ENCODE results near the gene PAK3. TPM values are rescaled to one million over a fixed set of nuclear protein-coding genes. Genes with fewer than 3 reads are reported as not detected.

Gene PAK3
- total RNA-seq, 1 experiment from 2014 or later = not detected

DNA sequence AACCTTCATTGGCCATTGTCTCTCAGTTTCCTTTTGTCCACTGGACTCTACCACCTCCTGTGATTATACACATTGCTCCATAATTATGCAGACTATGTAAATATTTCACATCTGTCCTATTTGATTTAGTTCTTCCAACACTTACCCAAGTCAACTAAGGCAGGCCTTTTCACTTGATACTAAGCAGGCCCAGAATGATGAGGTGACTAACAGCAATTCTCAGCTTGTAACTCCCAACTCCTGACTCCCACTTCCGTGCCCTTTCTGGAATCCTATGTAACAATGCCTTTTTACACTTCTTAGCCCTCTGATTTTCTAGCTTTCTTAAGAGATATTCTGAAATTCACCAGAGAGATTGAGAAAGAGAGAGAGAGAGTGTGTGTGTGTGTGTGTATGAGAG is 6.6 kb downstream of the PAK3 start:
- no peaks in the 10 kb centered on the region for H3K4me1 ChIP-seq (ENCODE audit: control insufficient read depth in 1 of 2, insufficient read depth in 2 of 2, low read length in 2 of 2)
- H3K27ac ChIP-seq (ENCODE audit: low read depth, low read length) = no peak overlapping the region
- no peaks in the 10 kb centered on the region for H3K27me3 ChIP-seq (ENCODE audit: insufficient read depth, low read length)
- RAD21 ChIA-PET (ENCODE audit: low non-redundant PET in 1 of 2, low total read pairs in 2 of 2, uncharacterized antibody in 2 of 2, unreplicated experiment in 2 of 2) = no interaction called here
- TF ChIP-seq YY1 (IDR thresholded peaks at IDR 0.05; ENCODE audit: extremely low read depth, insufficient replicate concordance, low read depth, low read length) = no peak
- no peak for TF ChIP-seq POLR2AphosphoS5 (IDR thresholded peaks at IDR 0.05; ENCODE audit: low read depth, low read length)
- TF ChIP-seq, protein P1, sequence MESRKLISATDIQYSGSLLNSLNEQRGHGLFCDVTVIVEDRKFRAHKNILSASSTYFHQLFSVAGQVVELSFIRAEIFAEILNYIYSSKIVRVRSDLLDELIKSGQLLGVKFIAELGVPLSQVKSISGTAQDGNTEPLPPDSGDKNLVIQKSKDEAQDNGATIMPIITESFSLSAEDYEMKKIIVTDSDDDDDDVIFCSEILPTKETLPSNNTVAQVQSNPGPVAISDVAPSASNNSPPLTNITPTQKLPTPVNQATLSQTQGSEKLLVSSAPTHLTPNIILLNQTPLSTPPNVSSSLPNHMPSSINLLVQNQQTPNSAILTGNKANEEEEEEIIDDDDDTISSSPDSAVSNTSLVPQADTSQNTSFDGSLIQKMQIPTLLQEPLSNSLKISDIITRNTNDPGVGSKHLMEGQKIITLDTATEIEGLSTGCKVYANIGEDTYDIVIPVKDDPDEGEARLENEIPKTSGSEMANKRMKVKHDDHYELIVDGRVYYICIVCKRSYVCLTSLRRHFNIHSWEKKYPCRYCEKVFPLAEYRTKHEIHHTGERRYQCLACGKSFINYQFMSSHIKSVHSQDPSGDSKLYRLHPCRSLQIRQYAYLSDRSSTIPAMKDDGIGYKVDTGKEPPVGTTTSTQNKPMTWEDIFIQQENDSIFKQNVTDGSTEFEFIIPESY (IDR thresholded peaks at IDR 0.05; ENCODE audit: extremely low read depth, insufficient replicate concordance, low read length) = no peak
- no peak for TF ChIP-seq SP1 (IDR thresholded peaks at IDR 0.05; ENCODE audit: low read depth)
- TF ChIP-seq ZFX (IDR thresholded peaks at IDR 0.05) = no peak
- TF ChIP-seq REST (IDR thresholded peaks at IDR 0.05; ENCODE audit: low read depth) = no peak
- TF ChIP-seq MAX (IDR thresholded peaks at IDR 0.05) = no peak
- no peak for TF ChIP-seq TCF7L2 (IDR thresholded peaks at IDR 0.05; ENCODE audit: borderline replicate concordance, extremely low read depth, insufficient read depth, insufficient read length)
- no peak for TF ChIP-seq SIN3A (IDR thresholded peaks at IDR 0.05; ENCODE audit: low read depth)
- TF ChIP-seq FOSL1 (IDR thresholded peaks at IDR 0.05; ENCODE audit: low read depth) = no peak
- TF ChIP-seq EZH2 (IDR thresholded peaks at IDR 0.05) = no peak
- TF ChIP-seq EGR1 (IDR thresholded peaks at IDR 0.05; ENCODE audit: low read depth) = no peak
- TF ChIP-seq ELF1 (IDR thresholded peaks at IDR 0.05; ENCODE audit: borderline replicate concordance, low read depth) = no peak
- TF ChIP-seq SRF (IDR thresholded peaks at IDR 0.05; ENCODE audit: low read depth) = no peak
- no peak for TF ChIP-seq RAD21 (IDR thresholded peaks at IDR 0.05; ENCODE audit: low read depth)
- H3K9me2 ChIP-seq (ENCODE audit: insufficient read depth) = no peaks in the 10 kb centered on the region
- no peaks in the 10 kb centered on the region for H4K20me1 ChIP-seq (ENCODE audit: insufficient read depth)
- no peak overlapping the region for H2AFZ ChIP-seq (ENCODE audit: low read depth, low read length, poor library complexity, severe bottlenecking)
- no peaks in the 10 kb centered on the region for H3K79me2 ChIP-seq (ENCODE audit: insufficient read depth, low read length)
- ATAC-seq (no peak), DNase-seq (ENCODE audit: low read depth, low spot score) (no peak)
- CTCF ChIA-PET = no interaction called here
- H3K4me3 ChIP-seq (replicated peaks in 1 of 2; ENCODE audit: low read depth in 1 of 2, low read length in 2 of 2) = no peak overlapping the region
- no peaks in the 10 kb centered on the region for H3K36me3 ChIP-seq (ENCODE audit: control insufficient read depth in 1 of 2, insufficient read depth in 2 of 2, low read length in 2 of 2)
- intact Hi-C loops (cut with micrococcal nuclease) = loop anchor here (5.0 kb wide), 1 partner anchor 110 kb away; no protein-coding TSS in a partner anchor
- no peak overlapping the region for H3K9ac ChIP-seq (ENCODE audit: low read length)
- H3K4me2 ChIP-seq (ENCODE audit: low read length) = no peak overlapping the region
- POLR2A ChIA-PET = no interaction called here
- H3K9me3 ChIP-seq (ENCODE audit: control insufficient read depth in 1 of 2, insufficient read depth in 1 of 2, low read depth in 1 of 2, low read length in 2 of 2) = no peaks in the 10 kb centered on the region
- no TSS peak for BruUV-seq (replicated peaks)
